ENCODE data around the gene IP6K2.

The IP6K2 gene

DNA sequence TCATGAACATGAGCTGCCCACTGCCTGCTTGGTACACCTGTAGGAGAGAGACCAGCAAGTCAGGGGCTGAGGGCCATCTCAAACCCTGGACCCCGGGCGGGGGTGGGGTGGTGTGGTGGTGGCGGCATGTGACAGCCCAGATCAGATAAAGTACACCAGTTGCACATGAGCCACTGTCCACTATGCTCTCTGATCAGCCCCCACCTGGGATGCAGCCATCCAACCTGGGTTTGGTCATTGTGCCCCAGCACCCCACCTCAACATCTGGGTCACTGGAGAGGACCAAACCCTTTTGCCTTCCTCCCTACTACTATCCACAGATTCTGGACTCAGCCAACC lies 28.3 kb downstream of the IP6K2 start:
- DNase-seq (ENCODE audit: low spot score), result no peak

GRCh38 chr3:48688032-48688736 lies 28.8 kb downstream of the IP6K2 start:
- DNase-seq (ENCODE audit: low spot score), result no peak

DNA sequence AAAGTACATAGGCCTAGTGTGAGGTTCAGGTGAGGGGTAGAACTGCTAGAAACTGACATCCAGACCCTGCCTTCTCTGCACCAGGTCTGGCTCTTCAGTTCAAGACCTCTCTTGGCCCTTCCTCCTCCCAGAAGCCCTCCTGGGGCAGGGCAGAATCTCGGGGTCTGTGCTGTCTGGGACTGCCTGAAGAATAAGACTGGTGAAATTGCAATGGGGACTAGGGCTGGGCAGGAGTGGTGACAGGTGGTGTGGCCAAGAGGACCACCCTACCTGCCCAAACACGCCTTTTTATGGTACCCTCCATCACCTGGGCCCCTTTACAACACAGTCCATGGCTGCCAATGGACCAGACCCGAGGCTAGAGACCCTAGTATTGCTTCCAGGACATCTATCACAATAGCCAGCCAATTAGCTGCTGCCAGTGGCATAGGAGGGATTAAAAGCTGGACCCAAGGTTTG lies 29.8 kb downstream of the IP6K2 start:
- no peak for DNase-seq (ENCODE audit: low spot score)

GRCh38 chr3:48686538-48687219 lies 30.3 kb downstream of the IP6K2 start:
- no peak for DNase-seq (ENCODE audit: low spot score)

GRCh38 chr3:48685603-48686511 lies 31.2 kb downstream of the IP6K2 start, which contains the start of gene NCKIPSD:
NCKIPSD (minus strand) TSS chr3:48685915; CDS start chr3:48685807, 108 bp downstream.
- DNase-seq (ENCODE audit: low spot score), result peak; percentile 77

DNA sequence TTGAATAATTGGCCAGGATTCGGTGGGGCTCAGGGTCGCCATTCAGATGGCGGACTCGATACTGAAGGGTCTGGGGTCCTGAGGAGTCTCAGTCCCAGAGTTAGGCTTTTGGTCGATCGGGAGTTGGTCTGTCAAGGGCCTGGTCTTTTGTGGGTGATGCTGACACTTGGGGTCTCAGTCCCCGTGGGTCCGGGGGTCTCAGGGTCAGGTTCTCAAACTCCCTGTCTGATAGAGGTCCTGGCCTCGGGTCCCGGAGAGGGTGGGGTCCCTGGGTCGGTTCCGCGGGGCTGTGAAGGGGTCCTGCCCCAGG lies 31.8 kb downstream of the IP6K2 start:
- no peak for DNase-seq (ENCODE audit: low spot score)

DNA sequence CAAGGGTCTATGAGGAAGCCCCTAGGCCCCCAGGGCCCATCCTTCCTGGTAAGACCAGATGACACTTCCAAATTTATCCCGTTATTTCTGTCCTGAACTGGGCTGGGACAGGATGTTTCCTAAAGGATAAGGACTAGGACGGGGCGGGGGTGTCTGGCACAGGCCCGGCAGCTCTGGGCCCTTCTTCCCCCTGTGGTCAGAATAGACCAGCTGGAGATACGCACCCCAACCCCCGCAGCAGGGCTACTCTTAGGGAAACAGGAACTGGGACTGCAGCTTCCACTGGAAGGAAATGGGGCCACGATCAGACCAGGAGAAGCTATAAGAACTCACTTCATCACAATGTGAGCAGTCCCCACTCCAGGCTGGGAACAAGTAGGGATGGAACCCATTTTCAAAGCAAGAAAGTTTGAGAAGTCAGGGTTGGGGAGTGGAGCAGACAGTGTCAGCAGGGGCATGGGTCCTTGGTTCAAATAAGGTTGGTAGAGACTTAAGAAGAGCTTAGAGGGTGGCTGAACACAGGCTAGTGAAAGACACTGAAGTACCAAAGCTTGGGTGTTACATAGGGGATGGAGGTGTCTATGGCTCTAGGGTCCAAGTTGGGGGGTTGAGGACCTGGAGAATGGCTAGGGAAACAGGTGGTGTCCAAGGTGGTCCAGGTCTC lies 32.4 kb downstream of the IP6K2 start:
- no peak for DNase-seq (ENCODE audit: low spot score)

- no peak for DNase-seq (ENCODE audit: low spot score)
These were observed 33.0 kb downstream of the IP6K2 start for GRCh38 chr3:48684054-48684349.

GRCh38 chr3:48682786-48683185 lies 34.2 kb downstream of the IP6K2 start:
- DNase-seq (ENCODE audit: low spot score), result no peak

DNA sequence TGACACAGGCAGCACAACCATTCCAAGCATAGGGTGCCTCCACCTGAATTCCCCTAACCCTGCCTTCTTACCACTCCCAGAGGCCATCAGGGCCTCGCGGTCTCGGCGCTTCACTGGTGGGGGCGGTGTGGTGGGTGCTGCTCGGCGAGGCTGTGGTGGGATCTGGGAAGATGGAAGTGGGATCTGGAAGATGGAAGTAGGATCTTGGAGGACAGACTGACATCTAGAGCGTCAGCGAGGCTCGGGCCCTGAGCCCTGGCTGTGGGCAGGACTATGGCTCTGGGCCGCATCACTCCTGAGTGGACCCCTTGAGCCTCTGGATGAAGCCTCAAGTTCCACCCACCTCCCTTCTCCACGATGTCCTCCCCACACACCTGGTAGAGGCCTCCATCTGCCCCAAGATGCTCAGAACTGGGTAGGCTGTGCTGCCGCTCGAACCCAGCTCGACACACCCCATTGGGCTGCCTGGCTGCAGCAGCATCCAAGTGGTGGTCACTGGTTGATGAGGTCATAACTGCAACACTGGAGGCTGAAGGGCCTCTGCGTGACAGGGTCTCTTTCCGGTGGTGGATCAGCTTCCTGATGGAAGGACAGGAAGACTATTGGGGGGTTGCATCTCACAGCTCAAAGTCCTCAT lies 34.9 kb downstream of the IP6K2 start:
- no peak for DNase-seq (ENCODE audit: low spot score)

- no peak for DNase-seq (ENCODE audit: low spot score)
These were observed 35.5 kb downstream of the IP6K2 start for GRCh38 chr3:48681541-48681880.

GRCh38 chr3:48680811-48681540 lies 36.0 kb downstream of the IP6K2 start:
- no peak for DNase-seq (ENCODE audit: low spot score)

GRCh38 chr3:48679411-48680391 lies 37.3 kb downstream of the IP6K2 start:
- no peak for DNase-seq (ENCODE audit: low spot score)

GRCh38 chr3:48678566-48679380 lies 38.2 kb downstream of the IP6K2 start:
- DNase-seq (ENCODE audit: low spot score), result no peak

GRCh38 chr3:48678056-48678455 lies 39.0 kb downstream of the IP6K2 start:
- no peak for DNase-seq (ENCODE audit: low spot score)

- DNase-seq (ENCODE audit: low spot score), result no peak
These were observed 42.5 kb downstream of the IP6K2 start for GRCh38 chr3:48674505-48674904.

DNA sequence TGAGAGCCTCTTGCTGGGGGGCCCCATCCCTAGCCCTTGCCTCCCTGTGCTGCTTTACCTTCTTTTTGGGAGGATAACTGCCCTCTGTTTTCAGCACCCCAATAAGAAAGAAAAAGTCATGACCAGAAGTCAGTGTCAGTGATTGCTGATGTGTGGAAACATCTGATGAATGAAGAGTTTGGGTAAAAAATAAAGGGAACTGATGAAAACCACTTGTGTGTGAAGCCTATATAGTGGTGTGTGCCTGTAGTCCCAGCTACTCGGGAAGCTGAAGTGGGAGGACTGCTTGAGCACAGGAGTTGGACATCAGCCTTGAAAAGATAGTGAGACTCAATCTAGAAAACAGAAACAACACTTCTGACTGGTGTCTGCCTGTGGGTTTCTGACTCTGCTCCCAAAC lies 44.5 kb downstream of the IP6K2 start:
- no peak for DNase-seq (ENCODE audit: low spot score)

DNA sequence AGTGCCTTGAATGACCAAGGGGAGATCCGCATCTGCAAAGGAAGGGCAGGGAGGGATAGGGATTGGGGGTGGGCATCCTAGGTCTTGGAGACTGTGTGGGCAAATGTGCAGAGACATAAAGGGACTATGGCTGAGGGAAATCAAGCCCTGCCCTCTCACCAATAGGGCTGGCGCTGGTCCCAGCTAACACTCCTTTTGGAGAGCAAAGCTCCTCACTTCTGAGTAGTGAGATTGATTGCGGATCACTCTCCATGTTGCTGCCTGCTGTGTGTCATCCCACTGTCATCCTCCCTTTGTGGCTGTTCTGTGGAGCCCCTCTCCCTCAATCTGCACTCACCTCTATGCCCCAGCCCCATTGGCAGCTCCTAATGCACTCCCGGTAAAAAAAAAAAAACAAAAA lies 52.1 kb downstream of the IP6K2 start:
- DNase-seq (ENCODE audit: low spot score), result no peak

GRCh38 chr3:48664313-48664644 lies 52.7 kb downstream of the IP6K2 start:
- no peak for DNase-seq (ENCODE audit: low spot score)
